ENCODE measurements around the gene ITGAX.
"Not testable (repeated sequence)": the region's sequence is repeated elsewhere in the genome, so short reads cannot be mapped to it uniquely, and the experiment has no call there.

Gene ITGAX

DNA sequence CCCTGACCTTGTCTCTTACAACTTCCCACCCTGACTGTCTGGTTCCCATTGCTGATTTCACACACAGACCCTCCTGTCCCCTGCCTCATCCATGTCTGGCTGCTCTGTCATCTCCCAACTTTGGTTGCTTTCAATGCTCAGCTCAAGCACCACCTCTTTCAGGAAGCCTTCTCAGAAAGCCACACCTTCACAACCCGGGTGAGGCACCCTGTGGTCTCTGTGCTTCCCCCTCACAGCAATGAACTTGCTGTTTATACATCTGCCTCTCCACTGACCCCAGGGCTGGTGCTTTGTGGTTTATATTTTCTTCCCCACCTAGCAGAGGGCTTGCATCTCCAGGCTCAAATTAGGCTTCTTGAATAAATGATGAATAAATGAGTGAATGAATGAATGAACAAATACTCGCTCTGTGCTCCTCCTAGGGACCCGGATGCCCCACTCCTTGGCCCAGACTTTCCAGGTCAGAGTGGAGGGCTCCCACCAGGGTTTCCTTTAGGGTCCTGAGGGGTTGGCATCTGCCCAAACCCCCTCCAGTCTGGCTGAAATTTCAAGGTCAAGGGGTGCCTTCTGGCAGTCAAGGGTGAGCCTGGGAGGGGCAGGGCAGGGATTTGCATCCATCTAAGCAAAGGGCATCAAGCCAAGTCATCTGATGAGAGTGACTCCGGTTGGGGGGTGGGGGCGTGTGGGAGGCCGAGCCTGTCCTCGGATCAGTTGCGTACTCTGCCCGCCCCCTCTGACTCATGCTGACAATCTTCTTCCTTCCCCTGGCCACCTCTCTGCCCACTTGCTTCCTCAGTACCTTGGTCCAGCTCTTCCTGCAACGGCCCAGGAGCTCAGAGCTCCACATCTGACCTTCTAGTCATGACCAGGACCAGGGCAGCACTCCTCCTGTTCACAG, at the start of gene ITGAX:
Gene ITGAX, plus strand, starts transcription at position 783 of the 898 bp plus-strand sequence. Its CDS starts 79 bp downstream, at position 862.
- DNase-seq (ENCODE audit: low spot score), result no peak

DNA sequence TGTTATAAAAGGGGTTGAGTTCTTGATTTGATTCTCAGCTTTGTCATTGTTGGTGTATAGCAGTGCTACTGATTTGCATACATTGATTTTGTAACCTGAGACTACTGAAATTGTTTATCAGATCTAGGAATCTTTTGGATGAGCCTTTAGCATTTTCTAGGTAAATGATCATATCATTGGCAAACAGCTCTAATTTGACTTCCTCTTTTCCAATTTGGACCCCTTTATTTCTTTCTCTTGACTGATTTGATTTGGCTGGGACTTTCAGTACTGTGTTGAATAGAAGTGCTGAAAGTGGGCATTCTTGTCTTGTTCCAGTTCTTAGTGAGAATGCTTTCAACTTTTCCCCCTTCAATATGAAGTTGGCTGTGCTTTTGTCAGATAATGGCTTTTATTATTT, 49.8 kb upstream of the ITGAX start:
- no peak for DNase-seq (ENCODE audit: low spot score)

DNA sequence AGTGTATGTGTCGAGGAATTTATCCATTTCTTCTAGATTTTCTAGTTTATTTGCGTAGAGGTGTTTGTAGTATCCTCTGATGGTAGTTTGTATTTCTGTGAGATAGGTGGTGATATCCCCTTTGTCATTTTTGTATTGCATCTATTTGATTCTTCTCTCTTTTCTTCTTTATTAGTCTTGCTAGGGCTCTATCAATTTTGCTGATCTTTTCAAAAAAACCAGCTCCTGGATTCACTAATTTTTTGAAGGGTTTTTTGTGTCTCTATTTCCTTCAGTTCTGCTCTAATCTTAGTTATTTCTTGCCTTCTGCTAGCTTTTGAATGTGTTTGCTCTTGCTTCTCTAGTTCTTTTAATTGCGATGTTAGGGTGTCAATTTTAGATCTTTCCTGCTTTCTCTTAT, 46.6 kb upstream of the ITGAX start:
- DNase-seq (ENCODE audit: low spot score), result not testable (repeated sequence)

DNA sequence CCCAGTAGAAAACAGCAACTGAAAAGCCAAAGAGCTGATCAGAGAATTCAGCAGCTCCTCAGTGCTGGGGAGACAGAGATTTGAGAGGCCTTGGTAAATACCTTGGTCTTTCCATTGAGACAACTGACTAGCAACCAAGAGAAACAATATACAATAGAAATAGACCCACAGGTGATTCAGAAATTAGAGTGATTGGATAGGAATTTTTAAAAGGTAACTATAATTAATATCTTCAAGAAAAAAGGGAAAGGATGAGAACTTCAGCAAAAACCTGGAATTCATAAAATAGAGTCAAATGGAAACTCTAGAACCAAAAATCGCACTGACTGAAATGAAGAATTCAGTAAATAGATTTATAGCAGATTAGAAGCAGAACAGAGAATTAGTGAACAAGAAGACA, 32.5 kb upstream of the ITGAX start:
- no peak for DNase-seq (ENCODE audit: low spot score)

DNA sequence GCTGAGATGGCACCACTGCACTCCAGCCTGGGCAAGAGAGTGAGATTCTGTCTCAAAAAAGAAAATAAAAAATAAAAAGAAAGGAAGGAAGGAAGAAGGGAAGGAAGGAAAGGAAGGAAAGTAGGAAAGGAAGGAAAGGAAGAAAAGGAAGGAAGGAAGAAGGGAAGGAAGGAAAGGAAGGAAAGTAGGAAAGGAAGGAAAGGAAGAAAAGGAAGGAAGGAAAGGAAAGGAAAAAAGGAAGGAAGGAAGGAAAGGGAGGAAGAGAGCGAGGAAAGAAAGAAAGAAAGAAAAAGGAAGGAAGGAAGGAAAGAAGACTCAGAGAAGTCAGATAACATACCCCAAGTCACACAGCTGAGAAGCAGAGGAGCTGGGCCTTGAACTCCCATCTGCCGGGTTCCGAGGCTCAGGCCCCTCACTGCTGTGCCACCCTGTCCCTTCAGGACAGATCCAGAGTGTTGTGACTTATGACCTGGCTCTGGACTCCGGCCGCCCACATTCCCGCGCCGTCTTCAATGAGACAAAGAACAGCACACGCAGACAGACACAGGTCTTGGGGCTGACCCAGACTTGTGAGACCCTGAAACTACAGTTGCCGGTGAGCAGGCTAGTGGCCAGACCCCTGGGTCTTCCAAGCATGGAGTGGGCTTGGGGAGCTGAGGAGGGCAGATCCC, 30.9 kb upstream of the ITGAX start:
- no peak for DNase-seq (ENCODE audit: low spot score)

DNA sequence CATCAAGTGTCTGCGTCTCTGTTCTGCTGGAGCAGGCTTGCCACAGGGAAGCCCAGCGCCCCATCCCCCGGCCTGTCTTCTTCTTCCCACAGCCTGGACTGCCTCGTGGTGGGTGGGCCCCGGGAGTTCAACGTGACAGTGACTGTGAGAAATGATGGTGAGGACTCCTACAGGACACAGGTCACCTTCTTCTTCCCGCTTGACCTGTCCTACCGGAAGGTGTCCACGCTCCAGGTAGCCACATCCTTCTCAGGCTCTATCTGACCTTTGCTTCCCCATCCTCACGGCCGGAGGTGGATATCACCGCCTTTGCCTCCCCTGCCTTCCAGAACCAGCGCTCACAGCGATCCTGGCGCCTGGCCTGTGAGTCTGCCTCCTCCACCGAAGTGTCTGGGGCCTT, 29.8 kb upstream of the ITGAX start:
- no peak for DNase-seq (ENCODE audit: low spot score)

DNA sequence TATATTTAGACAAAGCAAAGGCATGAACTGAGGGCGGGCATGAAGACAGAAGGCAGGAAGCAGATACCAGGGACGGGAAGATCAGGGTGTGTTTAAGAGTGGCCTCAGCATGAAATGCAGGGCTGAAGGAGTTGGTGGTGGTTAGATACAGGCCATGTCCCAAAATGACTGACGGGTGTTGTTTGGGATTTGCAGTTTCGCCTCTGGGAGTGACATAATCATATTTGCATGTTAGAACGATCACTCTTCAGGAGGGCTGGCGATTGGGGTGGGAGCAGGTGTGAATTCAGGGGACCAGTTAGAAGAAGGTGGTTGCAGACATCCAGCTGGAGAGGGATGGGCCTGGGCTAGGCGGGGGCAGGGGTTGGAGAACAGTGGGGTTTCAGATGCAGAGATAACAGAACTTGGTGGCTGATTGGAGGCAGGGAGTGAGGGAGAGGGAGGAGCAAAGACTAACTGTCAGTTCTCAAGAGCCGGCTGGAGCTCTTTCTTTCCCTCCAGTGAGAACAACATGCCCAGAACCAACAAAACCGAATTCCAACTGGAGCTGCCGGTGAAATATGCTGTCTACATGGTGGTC, 27.2 kb upstream of the ITGAX start:
- no peak for DNase-seq (ENCODE audit: low spot score)

DNA sequence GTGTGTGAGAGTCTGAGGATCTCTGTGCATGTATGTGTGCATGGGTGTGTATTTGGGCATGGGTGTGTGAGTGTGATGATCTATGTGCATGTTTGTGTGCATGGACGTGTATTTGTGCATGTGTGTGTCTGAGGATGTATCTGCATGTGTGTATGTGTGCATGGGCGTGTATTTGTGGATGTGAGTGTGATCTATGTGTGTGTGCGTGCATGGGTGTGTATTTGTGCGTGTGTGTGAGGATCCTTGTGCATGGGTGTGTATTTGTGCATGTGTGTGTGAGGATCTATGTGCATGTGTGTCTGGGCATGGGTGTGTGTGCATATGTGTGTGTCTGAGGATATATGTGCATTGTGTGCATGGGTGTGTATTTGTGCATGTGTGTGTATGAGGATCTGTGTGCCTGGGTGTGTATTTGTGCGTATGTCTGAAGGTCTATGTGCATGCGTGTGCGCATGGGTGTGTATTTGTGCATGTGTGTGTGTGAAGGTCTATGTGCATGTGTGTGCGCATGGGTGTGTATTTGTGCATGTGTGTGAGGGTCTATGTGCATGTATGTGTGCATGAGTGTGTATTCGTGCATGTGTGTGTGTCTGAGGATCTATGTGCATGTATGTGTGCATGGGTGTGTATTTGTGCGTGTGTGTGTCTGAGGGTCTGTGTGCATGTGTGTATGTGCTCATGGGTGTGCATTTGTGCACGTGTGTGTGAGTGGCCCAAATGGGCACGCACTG, 26.5 kb upstream of the ITGAX start:
- DNase-seq (ENCODE audit: low spot score), result no peak

DNA sequence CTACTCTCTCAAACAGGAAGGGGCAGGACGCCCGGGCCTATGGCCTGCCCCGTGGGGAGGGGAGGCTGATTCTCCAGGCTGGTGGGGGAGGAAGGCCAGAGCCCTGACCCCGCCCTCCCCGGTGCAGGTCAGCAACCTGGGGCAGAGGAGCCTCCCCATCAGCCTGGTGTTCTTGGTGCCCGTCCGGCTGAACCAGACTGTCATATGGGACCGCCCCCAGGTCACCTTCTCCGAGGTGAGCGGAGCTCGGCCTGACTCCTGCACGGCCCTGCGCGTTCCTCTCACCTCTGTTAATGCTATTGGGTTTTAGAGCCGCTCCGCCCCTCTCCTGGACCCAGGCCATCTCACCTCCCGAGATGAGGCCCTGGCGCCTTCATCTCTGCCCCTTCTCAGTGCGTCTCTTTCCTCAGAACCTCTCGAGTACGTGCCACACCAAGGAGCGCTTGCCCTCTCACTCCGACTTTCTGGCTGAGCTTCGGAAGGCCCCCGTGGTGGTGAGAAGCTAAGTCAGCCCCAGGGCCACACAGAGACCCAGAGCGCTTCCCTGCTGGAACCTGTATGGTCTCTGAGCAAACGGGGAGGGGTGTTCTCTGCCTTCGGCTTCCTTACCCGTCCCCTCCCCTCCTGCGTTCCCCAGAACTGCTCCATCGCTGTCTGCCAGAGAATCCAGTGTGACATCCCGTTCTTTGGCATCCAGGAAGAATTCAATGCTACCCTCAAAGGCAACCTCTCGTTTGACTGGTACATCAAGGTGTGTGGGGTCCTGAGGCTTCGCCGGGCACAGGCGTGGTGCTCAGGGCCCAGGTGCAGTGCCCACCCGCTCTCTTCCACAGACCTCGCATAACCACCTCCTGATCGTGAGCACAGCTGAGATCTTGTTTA, 25.1 kb upstream of the ITGAX start:
- DNase-seq (ENCODE audit: low spot score), result no peak

DNA sequence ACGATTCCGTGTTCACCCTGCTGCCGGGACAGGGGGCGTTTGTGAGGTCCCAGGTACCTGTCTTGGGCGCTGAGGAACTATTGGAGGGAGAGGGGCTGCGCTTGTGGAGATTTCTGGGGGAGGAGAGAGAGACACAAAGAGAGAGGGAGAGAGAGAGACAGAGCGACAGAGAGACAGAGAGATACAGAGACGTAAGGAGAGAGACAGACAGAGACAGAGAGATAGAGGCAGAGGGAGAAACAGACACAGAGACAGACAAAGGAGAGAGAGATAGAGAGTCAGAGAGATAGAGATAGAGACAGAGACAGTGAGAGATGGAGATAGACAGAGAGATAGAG, 24.5 kb upstream of the ITGAX start:
- no peak for DNase-seq (ENCODE audit: low spot score)

DNA sequence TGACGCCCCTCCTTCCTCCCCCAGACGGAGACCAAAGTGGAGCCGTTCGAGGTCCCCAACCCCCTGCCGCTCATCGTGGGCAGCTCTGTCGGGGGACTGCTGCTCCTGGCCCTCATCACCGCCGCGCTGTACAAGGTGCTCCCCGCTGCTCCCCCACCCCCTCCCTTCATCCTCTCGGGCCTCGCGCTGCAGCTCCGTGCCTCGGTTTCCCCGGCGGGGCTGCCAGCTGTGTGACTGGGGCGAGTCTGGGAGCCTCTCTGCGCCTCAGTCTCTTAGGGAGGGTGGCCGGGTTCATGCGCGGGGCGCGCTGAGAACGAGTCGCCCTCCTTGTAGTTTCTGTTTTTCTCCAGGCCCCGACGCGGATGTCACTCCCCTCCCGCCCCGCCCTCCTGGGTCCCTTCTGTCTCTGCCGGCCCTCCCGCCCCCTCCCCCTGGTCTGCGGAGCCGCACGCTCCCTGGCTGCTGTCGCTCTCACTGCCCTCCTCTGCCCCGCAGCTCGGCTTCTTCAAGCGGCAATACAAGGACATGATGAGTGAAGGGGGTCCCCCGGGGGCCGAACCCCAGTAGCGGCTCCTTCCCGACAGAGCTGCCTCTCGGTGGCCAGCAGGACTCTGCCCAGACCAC, 23.7 kb upstream of the ITGAX start:
- DNase-seq (ENCODE audit: low spot score), result peak; percentile 55

DNA sequence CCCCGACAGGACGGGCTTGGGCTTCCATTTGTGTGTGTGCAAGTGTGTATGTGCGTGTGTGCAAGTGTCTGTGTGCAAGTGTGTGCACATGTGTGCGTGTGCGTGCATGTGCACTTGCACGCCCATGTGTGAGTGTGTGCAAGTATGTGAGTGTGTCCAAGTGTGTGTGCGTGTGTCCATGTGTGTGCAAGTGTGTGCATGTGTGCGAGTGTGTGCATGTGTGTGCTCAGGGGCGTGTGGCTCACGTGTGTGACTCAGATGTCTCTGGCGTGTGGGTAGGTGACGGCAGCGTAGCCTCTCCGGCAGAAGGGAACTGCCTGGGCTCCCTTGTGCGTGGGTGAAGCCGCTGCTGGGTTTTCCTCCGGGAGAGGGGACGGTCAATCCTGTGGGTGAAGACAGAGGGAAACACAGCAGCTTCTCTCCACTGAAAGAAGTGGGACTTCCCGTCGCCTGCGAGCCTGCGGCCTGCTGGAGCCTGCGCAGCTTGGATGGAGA, 23.1 kb upstream of the ITGAX start:
- DNase-seq (ENCODE audit: low spot score), result no peak

DNA sequence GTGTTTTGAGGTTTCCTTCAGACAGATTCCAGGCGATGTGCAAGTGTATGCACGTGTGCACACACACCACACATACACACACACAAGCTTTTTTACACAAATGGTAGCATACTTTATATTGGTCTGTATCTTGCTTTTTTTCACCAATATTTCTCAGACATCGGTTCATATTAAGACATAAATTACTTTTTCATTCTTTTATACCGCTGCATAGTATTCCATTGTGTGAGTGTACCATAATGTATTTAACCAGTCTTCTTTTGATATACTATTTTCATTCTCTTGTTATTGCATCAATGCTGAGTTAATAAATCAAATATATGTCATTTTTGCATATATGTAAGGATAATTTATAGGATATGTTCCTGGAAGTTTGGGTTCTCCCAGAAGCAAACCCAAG, 22.4 kb upstream of the ITGAX start:
- DNase-seq (ENCODE audit: low spot score), result no peak

DNA sequence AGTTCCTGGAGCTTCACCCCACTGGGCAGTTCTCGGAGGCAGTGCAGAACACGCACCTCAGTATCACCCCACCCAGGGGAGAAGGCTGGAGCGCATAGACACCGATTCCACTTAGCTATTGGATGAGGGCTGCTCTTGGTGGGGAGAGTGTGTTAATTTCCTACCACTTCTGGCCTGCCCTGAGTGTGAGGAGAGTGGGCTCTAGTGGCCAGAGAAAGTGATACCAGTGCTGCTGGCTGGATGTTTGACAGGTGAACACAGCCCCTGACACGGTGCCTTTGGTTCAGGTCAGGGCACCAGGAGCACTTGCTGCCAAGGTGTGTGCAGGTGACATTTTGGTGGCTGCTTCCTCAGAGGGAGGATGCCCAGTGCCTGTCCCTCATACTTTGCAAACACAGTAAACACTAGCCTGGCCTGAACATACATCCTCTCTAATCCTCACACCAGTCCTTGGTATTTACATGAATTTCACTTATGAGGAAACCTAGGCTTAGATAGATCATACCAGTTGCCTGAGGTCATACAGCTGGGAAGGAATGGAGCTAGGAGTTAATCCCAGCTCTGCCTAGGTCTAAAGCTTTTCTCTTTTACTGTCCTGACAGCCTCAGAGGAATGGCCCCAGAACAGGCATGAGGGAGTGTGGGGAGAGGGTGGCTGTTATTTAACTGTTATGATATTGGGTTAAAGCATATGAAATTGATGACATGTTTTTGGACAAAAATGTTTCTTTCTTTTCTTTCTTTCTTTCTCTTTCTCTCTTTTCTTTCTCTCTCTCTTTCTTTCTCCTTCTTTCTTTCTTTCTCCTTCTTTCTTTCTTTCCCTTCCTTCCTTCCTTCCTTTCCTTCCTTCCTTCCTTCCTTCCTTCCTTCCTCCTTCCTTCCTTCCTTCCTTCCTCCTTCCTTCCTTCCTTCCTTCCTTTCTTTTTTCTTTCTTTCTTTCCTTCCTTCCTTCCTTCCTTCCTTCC, 21.0 kb upstream of the ITGAX start:
- no peak for DNase-seq (ENCODE audit: low spot score)

DNA sequence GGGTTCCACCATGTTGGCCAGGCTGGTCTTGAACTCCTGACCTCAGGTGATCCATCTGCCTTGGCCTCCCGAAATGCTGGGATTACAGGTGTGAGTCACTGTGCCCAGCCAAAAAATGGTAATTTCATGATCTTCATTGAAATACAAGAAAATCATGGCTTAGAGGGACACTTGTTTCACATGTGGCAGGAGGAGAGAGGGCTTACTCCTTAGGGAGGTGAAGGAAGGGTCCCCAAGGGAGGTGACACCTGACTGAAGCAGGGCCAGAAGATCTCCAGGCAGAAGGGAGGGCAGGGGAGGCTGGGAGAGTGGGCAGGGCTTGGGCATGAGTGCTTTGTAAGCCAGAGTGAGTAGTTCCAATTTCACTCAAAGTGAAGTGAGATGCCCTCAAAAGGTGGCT, 20.0 kb upstream of the ITGAX start:
- no peak for DNase-seq (ENCODE audit: low spot score)

DNA sequence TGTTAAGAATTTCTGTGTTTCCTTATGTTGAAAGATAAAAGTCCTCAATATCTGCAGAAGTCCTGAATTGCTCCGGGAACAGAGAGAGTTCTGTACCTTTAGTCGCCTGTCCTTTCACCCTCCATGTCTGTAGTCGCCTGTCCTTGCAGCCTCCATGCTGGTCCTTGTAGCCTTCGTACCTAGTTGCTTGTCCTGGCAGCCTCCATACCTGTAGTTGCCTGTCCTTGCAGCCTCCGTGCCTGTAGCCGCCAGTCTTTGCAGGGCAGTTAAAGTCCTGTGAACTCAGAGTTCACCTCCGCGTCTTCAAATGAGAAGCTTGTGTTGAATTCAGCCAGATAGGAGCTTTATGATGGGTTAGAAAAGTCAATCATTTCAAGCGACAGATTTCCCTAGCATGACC, 19.5 kb upstream of the ITGAX start:
- peak; percentile 39 for DNase-seq (ENCODE audit: low spot score)

DNA sequence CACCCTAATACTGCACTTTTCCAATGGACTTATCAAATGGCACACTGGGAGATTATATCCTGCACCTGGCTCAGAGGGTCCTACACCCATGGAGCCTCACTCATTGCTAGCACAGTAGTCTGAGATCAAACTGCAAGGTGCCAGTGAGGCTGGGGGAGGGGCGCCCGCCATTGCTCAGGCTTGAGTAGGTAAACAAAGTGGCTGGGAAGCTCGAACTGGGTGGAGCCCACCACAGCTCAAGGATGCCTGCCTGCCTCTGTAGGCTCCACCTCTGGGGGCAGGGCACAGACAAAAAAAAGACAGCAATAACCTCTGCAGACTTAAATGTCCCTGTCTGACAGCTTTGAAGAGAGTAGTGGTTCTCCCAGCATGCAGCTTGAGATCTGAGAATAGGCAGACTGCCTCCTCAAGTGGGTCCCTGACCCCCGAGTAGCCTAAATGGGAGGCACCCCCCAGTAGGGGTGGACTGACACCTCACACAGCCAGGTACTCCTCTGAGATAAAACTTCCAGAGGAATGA, 16.8 kb upstream of the ITGAX start:
- DNase-seq (ENCODE audit: low spot score), result not testable (repeated sequence)

DNA sequence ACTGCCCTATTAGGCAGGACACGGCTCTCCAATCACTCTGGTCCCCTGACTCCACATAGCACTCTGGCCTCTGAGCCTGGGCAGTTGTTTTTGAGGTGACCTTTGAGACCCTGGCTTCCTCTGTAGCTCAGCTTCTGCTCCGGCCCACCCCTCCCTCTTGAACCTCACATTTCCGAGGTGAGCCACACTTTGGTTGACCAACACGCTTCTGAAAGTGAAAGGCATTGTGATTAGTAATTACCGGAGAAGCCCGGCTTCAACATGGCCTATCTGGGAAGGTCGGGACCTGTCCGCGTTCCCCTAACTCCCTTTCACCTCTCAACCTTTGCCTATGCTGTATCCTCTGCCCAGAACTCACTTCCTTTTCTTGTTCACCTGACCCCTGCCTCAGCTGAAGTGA, 10.3 kb upstream of the ITGAX start:
- DNase-seq (ENCODE audit: low spot score), result no peak

DNA sequence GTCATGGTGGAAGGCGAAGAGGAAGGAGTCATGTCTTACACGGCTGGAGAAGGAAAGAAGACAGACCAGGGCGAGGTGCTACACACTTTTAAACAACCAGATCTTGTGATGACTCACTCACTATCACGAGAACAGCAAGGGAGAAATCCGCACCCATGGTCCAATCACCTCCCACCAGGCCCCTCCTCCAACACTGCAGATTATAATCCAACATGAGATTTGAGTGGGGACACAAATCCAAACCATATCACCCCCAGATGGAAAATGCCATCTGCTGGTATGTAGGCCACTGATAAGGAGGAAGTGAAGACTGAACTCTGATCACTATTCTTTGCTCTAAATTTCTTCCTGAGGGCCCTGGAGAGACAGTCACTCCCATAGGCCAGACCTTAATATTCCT, 7.5 kb upstream of the ITGAX start:
- DNase-seq (ENCODE audit: low spot score), result no peak

DNA sequence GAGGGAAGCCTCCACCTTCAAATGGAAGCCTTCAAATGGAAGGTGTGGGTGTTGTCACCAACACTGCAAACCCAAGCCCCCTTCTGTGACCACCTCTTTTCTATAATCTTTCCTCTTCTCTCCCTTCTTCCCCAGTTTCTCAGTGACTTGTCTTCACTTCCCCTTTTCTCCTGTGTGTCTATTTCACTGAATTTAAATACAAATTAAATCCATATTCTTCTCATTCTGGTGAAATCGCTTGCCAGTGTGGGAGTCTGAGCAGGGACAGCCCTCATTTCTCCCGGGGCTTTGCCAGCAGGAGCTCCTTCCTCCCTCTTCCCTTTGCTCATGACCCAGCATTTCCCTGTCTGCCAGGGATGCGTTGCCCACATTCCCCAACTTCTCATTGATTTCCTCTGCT, 6.4 kb upstream of the ITGAX start:
- no peak for DNase-seq (ENCODE audit: low spot score)

All from ecto neural progenitor cell (in vitro differentiated cells).